ENCODE data around the gene SRPK2.

DNA sequence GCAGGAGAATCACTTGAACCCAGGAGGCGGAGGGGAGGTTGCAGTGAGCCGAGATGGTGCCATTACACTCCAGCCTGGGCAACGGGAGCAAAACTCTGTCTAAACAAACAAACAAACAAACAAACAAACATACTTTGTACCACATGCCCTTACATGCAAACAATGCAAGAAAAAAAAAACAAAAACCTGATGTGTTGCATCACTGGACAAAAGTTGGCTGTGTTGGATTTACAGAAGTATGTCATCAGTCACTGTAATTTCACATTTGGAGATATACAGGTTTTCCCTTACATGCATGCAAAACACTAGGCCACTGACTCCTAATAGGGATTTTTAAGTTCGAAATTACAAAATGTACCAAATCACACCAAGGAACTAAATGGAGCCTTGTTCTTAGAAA, 138.5 kb downstream of the SRPK2 start:
- TF ChIP-seq EZH2 (IDR thresholded peaks at IDR 0.05): no peak
- TF ChIP-seq, protein P1, sequence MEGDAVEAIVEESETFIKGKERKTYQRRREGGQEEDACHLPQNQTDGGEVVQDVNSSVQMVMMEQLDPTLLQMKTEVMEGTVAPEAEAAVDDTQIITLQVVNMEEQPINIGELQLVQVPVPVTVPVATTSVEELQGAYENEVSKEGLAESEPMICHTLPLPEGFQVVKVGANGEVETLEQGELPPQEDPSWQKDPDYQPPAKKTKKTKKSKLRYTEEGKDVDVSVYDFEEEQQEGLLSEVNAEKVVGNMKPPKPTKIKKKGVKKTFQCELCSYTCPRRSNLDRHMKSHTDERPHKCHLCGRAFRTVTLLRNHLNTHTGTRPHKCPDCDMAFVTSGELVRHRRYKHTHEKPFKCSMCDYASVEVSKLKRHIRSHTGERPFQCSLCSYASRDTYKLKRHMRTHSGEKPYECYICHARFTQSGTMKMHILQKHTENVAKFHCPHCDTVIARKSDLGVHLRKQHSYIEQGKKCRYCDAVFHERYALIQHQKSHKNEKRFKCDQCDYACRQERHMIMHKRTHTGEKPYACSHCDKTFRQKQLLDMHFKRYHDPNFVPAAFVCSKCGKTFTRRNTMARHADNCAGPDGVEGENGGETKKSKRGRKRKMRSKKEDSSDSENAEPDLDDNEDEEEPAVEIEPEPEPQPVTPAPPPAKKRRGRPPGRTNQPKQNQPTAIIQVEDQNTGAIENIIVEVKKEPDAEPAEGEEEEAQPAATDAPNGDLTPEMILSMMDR (IDR thresholded peaks at IDR 0.05): no peak

Data from neural progenitor cell (in vitro differentiated cells).